GM19452 (cell line): Measurements from ENCODE around the gene PNMT.

ENCODE experiments used
- ATAC-seq: cut with Tn5 transposase; IDR thresholded peaks from one replicate; pipeline ENCODE4 v1.9.1; 2021; ENCODE audit not compliant: unreplicated experiment

PNMT gene, protein sequence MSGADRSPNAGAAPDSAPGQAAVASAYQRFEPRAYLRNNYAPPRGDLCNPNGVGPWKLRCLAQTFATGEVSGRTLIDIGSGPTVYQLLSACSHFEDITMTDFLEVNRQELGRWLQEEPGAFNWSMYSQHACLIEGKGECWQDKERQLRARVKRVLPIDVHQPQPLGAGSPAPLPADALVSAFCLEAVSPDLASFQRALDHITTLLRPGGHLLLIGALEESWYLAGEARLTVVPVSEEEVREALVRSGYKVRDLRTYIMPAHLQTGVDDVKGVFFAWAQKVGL

DNA sequence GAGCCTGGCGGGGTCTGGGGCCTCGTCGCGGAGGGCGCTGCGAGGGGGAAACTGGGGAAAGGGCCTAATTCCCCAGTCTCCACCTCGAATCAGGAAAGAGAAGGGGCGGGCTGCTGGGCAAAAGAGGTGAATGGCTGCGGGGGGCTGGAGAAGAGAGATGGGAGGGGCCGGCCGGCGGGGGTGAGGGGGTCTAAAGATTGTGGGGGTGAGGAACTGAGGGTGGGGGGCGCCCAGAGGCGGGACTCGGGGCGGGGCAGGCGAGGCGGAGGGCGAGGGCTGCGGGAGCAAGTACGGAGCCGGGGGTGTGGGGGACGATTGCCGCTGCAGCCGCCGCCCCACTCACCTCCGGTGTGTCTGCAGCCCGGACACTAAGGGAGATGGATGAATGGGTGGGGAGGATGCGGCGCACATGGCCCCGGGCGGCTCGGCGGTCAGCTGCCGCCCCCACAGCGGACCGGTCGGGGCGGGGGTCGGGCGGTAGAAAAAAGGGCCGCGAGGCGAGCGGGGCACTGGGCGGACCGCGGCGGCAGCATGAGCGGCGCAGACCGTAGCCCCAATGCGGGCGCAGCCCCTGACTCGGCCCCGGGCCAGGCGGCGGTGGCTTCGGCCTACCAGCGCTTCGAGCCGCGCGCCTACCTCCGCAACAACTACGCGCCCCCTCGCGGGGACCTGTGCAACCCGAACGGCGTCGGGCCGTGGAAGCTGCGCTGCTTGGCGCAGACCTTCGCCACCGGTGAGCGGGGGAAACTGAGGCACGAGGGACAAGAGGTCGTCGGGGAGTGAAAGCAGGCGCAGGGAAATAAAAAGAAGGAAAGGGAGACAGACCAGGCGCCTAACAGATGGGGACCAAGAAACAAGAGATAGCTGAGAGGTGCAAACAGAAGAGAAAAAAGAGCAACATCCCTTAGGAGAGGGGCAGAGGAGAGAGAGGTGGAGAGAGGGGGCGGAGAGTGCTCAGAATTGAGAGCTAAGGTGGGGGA lies at the start of gene PNMT:
Gene PNMT (plus strand): TSS at position 509 of the 980 bp plus-strand sequence. CDS start 23 bp downstream, at position 532.
- no peak for ATAC-seq

DNA sequence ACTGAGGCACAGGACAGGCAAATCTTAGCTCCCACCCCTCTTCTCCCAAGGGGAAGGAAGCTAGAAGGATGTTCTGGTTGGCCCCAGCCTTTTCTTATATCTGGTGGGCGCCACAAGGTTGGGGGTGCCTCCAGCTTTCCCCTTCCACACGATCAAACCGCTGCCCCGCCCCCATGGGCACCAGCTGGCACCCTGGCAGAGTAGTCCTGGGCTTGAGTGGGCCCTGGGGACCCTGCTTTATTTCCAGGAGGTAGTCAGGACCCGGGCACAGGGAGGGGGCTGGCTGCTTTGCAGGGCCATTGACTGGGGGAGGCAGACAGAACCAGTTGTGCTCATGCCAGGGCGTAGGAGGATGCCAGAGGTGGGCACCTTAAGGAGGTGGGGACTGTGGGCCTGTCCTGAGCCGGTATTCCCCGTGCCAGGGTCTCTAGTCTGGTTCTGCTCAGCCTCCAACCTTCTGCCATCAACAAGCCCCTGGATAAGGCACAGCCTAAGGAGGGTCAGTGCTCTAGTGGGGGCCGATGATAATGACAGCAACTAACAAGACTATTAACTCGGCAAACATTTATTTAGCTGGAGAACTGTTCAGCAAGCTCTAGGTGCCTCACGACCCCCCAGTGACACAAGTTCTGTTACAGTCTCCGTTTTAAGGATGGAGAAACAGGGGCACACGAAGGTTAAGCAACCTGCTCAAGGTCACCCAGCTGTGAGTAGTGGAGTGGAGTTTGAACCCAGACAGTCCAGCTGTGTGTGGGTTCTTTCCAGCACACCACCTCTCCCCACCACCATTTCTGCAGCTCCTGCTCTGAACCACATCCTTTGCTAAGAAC lies 49.1 kb upstream of the PNMT start:
- no peak for ATAC-seq

DNA sequence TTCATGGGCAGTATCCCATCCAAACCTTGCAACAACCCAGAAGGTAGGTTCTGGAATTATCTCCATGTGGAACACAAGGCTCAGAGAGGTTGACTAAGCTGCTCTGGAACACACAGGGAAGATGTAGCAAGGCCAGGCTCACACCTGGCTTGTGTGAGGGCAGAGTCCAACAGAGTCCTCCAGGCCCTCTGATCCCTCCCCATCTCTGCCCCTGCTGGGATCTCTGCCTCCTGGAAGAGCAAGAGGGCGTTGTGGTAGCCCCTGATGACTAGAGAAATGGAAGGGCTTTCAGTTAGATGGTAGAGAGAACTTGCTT lies 48.5 kb upstream of the PNMT start:
- ATAC-seq, result no peak

DNA sequence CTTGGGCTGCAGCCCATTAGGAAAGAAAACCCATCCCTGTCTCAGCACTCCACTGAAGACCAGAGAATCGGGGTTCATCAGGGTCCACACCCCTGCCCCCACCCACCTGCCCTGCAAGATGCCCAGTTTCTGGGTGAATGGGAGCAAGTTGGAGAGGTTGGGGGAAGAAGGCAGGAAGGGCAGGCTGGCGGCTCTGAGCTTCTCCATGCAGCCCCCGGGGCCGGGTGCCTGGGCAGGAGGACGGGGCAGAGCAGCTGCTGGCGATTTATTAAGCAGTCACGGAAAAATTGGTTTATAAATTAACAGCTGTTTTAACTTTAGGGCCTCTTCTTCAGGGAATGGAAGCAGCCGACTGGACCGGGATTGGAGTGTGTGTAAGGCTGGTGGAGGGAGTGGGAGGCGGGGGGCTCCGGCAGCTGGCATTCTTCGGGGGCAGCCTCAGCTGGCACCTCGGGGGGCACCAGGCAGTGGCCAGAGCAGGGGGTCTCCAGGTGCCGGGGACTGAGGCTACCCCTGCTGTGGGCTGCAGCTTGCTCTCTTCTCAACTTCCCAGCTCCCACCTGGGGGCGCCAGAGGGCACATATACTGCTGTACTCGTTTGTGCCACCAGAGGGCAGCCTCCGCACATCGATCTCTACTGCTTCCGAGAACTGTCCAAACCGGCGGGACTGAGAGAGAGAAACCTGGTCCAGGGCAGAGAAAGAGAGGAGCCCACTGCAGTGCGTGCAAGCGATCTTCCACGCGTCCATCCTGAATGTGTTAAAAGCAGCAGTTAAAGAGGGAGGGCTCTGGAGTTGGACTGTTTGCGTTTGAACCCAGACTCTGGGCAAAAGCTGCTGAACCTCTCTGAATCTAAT lies 46.5 kb upstream of the PNMT start:
- peak; percentile 54 for ATAC-seq

DNA sequence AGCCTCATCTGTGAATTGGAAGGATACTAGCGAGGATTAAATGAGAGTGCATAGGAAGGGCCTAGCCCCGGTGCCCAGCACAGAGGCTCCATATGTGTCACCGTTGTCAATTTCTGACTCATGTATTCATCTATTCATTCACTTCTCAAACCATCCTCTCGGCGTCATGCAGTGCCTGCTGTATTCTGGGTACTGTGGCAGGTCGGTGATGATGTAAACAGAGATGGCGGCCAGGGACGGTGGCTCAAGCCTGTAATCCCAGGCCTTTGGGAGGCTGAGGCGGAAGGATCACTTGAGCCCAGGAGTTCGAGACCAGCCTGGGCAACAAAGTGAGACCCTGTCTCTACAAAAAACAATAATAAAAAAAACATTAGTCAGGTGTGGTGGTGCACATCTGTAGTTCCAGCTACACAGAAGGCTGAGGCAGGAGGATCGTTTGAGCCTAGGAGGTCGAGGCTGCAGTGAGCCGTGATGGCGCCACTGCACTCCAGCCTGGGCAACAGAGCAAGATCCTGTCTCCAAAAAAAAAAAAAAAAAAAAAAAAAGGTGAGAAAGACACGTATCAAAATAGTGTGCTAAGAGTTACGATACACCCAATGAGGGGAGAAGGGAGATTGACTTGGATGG lies 45.8 kb upstream of the PNMT start:
- ATAC-seq, result peak; percentile 47

DNA sequence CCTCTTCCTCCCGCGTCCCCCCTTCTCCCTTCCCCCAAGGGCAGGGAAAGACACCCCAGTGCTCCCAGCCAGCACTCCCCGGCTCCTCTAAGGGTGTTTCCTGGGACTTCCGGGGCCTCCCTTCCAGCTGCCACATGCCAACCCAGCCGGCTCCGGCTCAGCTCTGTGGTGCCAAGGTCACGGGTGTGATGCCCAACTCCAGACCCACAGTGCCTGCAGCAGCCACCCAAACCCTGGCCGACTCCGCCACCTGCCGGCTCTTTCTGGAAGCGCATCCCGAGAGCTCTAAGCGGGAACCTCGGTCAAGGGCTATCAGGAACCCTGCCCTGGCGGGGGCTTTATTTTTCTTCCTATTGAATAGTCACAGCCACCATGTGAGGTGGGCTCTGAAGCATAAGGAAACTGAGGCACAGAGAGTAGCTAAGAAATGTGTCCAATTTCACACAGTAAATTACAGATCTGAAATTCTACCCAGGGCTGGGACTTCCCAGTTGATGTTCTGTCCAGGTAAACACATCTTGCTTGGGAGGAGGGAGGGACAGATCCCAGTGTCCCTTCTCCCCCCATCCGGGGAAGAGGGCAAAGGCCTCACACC lies 44.8 kb upstream of the PNMT start:
- ATAC-seq, result no peak

DNA sequence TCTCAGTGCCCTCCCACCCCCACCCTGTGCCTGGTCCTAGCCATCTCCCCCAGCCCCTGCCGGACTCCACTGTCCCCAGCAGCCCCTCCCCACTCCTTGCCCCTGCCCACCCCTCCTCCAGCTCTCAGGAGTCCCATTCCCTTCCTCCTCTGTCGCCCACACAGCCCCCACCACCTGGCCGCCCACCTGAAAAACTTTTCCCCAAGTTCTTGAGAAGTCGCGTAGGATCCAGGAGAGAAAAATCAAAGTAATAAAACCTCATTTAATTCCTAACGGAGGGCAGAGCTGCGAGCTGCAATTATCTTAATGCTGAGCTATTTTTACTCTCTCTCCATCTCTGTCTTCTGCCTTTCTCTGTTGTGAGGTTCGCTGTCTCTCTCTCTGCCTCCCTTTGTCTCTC lies 43.9 kb upstream of the PNMT start:
- ATAC-seq, result no peak

DNA sequence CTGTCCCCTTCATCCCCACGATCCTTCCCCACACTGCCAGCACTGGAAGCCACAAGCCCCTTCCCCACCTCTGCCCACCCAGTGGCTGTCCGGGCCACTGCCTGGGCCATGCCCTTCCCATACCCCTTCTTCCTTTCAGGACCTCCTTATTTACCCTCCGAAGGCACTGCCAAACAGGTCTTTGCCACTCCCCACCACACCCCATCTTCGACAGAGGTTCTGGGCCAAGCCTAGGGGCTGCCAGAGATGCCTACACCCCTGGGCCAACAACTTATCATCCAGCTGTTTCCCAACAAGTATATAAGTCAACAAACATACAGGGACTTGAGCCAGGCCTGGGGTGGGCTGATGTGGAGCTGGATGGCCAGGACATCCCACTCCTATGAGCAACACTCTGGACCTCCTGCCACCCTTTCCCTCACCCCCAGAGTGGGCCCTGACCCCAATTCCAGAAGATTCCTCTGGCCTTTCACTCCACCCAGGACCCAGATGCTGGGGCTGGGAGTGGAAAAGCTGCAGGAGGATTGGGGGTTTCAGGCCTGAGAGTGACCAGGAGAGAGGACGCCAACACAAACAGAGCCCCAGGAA lies 43.0 kb upstream of the PNMT start:
- no peak for ATAC-seq

DNA sequence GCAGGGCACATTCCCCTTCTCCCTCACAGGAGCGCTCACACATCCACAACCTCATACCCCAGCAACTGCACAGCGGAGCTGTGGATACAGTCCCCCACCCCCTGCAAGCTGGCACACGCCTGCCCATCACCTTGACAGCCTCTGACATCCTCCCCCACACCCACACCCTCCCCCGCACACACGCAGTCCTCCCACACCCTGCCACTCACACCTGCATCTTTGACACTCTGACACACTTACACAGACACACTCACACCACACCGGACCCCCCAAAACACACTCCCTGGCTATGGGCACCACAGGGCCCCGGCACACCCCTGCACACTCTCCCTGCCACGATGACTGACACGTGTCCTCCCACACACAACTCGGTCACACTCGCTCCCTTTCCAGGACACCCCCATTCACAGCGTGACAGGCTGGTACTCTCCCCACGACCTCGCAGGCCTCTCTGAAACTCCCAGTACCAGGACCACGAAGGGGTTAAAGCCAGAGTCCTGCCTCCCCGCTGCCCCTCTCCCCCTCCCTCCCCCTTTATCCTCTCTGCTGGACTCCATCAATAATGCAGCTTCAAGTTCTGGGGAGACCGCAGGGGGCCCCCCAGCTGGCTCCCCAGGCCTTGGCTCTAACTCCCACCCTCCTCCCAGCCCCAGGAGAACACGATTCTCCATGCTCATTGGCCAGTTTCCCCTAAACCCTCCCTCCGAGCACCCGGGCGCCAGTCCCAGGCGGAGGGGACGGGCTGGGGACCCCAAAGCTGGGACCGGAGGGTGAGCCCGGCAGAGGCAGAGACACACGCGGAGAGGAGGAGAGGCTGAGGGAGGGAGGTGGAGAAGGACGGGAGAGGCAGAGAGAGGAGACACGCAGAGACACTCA lies 41.8 kb upstream of the PNMT start, which contains the start of gene PPP1R1B:
Gene PPP1R1B (plus strand): TSS at position 782 of the 876 bp plus-strand sequence. CDS start 441 bp downstream, outside the sequence.
- ATAC-seq, result no peak

DNA sequence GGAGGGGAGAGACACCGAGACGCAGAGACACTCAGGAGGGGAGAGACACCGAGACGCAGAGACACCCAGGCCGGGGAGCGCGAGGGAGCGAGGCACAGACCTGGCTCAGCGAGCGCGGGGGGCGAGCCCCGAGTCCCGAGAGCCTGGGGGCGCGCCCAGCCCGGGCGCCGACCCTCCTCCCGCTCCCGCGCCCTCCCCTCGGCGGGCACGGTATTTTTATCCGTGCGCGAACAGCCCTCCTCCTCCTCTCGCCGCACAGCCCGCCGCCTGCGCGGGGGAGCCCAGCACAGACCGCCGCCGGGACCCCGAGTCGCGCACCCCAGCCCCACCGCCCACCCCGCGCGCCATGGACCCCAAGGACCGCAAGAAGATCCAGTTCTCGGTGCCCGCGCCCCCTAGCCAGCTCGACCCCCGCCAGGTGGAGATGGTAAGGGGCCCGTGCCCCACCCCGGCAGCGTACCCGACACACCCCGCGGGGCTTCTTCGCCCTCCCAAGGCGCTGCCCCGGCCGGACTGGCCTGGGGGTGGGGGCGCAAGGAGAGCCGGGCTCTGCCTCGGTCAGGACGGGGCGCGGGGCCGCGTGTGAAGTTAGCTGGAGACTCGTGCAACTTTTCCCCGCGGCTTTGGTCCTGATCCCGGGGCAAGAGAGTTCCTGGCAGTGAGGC lies 41.1 kb upstream of the PNMT start:
- ATAC-seq, result no peak

DNA sequence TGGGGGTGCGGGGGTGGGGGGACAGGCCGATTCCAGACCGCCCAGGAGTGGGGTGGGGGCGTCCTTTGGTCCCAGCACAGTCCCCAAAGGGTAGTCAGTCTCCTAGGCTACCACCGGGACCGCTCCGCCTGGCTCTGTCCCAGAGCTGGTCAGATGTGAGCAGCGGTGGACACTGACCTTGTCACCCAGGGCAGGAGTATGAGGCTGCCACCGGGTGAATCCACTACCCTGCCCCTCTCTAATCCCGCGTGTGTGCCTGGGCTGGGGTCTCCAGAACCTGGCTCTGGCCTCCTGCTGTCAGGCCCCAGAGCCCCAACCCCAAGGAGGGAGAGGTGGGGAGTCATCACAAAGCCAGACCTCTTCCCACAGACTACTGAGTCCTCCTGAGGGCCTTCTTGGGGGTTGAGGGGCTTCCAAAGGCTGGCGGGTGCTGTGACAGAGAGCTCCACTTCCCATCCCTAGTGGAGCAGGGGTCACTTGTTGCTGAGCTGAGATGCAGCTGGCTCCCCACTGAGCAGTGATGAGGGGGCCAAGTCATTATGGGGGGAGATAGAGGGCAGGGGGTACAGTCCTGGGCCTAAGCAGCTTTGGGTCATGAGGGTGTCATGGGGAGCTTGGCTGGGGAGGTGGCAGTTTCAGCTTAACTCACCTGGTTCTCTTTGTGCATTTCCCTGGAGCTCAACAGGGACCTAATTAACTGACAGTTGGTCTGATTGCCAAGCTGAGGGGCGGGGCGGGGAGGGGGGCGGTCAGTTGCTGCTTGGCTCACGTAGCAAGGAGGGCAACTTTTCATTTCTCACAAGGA lies 40.3 kb upstream of the PNMT start:
- no peak for ATAC-seq

DNA sequence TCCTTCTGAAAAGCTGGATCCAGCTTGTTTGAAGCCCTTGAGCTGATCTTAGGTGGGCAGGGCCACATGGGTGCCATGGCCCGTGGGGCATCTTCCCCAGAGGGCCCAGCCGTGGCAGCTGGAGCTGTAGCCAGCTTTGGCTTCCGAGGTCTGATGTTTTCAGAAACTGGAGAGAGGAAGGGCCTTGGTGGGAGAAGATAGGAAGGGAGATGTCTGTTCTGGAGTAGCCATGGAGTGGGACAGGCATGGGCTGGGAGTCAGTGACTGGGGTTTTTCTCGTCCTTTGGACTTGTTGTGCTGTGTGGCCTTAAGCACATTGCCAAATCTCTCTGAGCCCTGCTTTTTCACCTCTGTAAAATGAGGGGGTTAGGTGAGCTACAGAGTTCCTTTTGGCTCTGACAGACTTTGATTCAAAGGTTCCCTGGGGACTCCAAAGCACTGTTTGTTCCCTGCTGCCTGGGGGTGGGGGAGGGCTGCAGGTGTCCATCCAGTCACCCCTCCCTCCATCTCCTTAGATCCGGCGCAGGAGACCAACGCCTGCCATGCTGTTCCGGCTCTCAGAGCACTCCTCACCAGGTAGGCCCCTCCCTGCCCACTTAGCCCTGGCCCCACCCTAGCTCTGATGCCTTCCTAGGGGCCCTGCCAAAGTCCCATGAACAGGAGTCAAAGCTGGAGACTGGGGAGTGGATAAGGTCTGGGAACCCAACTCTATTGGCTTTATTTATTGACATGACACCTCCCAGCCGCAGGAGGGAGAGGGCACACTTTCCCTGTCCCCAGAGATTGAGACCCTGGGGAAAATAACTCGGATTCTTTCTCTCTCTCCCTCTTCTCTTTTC lies 39.4 kb upstream of the PNMT start:
- no peak for ATAC-seq

DNA sequence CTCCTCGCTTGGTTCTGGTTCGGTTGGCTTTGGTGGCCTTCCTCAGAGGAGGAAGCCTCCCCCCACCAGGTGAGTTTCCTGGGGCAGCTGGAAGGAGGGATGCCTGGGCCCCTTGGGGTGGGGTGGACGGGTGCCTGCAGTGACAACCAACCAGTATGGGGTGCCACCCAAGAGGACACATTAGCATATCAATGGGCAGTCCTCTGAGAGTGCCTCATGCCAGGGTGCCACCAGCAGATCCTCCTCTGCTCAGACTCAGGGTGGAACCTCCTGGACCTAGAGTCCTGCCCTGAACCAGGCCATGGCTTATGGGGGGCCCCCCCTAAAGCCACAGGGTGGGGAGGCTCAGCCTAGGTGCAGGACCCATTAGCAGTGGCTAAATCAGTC lies 38.8 kb upstream of the PNMT start:
- no peak for ATAC-seq

DNA sequence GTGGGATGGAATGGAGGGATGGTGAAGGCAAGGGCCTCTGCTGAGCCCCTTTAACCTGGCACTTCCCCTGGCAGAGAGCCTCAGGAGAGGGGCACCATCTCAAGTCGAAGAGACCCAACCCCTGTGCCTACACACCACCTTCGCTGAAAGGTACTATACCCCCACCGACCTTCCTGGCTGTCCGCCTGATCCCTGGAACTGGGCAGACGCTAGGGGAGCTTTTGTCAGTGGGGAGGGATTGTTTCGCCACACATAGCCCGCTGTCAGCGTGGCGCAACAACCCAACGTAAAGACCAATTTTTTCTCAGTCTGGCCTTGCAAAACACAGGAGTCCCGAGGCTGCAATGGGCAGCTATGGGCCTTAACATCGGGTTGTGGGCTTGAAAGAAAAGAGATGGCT lies 38.4 kb upstream of the PNMT start:
- no peak for ATAC-seq

DNA sequence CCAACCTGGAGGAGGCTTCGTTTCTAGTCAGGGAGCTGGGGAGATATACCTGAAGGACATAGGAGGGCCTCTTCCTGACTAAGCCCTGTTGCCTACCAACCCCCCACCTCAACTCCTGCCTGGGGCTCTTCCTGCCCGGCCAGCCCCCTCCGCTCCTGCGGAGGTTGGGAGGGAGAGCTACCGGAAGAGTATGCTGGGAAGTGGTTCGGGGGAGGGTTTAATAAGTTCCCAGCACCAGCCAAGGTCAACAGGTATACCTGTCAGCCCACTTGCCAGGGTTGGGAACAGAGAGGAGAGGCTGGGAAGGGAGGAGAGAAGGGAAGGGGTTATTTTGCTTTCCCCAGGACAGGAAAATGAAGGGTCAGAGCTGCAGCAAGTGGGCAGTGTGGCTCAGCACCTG lies 36.9 kb upstream of the PNMT start:
- ATAC-seq, result no peak
